ENCODE measurements around the gene WWOX.

Gene WWOX

GRCh38 chr16:79171931-79172705 lies 1072.7 kb downstream of the WWOX start:
- Histone ChIP-seq H3K36me3 (ENCODE audit: control insufficient read depth, insufficient read depth, low read length) (no peaks in the 10 kb centered on the region), H3K9me3 (ENCODE audit: control insufficient read depth, low read length) (no peaks in the 10 kb centered on the region), H3K27ac (ENCODE audit: insufficient read depth, low read length, poor library complexity, severe bottlenecking) (no peak overlapping the region), H3K4me3 (ENCODE audit: insufficient read depth, low read depth, low read length, poor library complexity, severe bottlenecking) (no peak overlapping the region), H3K4me1 (ENCODE audit: control insufficient read depth, insufficient read depth, low read length, poor library complexity, severe bottlenecking) (no peaks in the 10 kb centered on the region), H3K27me3 (replicated peaks; ENCODE audit: control insufficient read depth, insufficient read depth, low read length, poor library complexity, severe bottlenecking) (no peaks in the 10 kb centered on the region)
- DNase-seq, result no peak

- Histone ChIP-seq H3K27me3 (replicated peaks; ENCODE audit: control insufficient read depth, insufficient read depth, low read length, poor library complexity, severe bottlenecking) (no peaks in the 10 kb centered on the region), H3K4me3 (ENCODE audit: insufficient read depth, low read depth, low read length, poor library complexity, severe bottlenecking) (no peak overlapping the region), H3K27ac (ENCODE audit: insufficient read depth, low read length, poor library complexity, severe bottlenecking) (no peak overlapping the region), H3K4me1 (ENCODE audit: control insufficient read depth, insufficient read depth, low read length, poor library complexity, severe bottlenecking) (no peaks in the 10 kb centered on the region), H3K9me3 (ENCODE audit: control insufficient read depth, low read length) (no peaks in the 10 kb centered on the region), H3K36me3 (ENCODE audit: control insufficient read depth, insufficient read depth, low read length) (no peaks in the 10 kb centered on the region)
- DNase-seq, result no peak
Observed at GRCh38 chr16:79172976-79173500, 1073.6 kb downstream of the WWOX start.

DNA sequence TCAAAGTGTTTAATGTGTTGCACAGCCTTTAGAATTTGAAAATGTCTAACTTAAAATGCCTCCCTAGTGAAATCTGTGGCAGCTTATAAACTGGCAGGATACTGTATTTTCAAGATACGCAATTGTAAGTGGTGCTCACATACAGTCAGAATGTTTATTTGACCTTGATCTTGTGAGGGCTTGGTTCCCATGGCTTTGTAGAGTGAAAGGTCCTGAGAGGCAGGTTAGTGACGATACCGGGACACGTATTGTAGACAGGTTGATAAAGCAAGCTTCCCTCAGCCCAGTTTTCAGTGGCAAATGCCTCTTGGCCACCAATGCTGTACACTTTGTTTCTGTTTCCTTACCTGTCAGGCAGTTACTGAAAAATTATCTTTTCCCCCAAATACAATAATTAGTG lies 1074.5 kb downstream of the WWOX start:
- Histone ChIP-seq H3K27me3 (replicated peaks; ENCODE audit: control insufficient read depth, insufficient read depth, low read length, poor library complexity, severe bottlenecking) (no peaks in the 10 kb centered on the region), H3K36me3 (ENCODE audit: control insufficient read depth, insufficient read depth, low read length) (no peaks in the 10 kb centered on the region), H3K4me1 (ENCODE audit: control insufficient read depth, insufficient read depth, low read length, poor library complexity, severe bottlenecking) (no peaks in the 10 kb centered on the region), H3K27ac (ENCODE audit: insufficient read depth, low read length, poor library complexity, severe bottlenecking) (no peak overlapping the region), H3K4me3 (ENCODE audit: insufficient read depth, low read depth, low read length, poor library complexity, severe bottlenecking) (no peak overlapping the region), H3K9me3 (ENCODE audit: control insufficient read depth, low read length) (no peaks in the 10 kb centered on the region)
- no peak for DNase-seq

- no peaks in the 10 kb centered on the region for H3K36me3 ChIP-seq (ENCODE audit: control insufficient read depth, insufficient read depth, low read length)
- no peak overlapping the region for H3K27ac ChIP-seq (ENCODE audit: insufficient read depth, low read length, poor library complexity, severe bottlenecking)
- H3K4me1 ChIP-seq (ENCODE audit: control insufficient read depth, insufficient read depth, low read length, poor library complexity, severe bottlenecking), result no peaks in the 10 kb centered on the region
- no peaks in the 10 kb centered on the region for H3K27me3 ChIP-seq (replicated peaks; ENCODE audit: control insufficient read depth, insufficient read depth, low read length, poor library complexity, severe bottlenecking)
- peaks cover 5% of the 10 kb centered on the region for H3K9me3 ChIP-seq (ENCODE audit: control insufficient read depth, low read length)
- no peak for DNase-seq
- H3K4me3 ChIP-seq (ENCODE audit: insufficient read depth, low read depth, low read length, poor library complexity, severe bottlenecking), result no peak overlapping the region
Observed at GRCh38 chr16:79175286-79176057, 1076.0 kb downstream of the WWOX start.

DNA sequence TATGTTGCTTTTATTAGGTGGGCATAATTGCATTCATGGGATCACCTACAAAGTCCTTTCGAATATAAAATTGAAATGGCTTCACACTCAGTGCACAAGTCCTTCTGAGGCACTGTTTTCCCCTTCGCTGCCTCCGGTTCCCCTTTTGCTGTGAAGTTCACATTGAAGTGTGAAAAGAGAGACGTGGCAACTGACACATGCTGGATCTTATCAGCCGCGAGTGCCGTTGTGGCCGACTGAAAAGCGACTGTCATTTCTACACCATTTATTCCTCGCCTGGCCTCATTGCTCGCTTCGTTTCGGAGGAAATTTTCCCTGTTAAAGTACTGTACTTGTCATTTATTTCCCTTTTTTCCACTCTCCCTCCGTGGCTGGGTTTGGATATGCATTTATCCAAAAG lies 1077.6 kb downstream of the WWOX start:
- Histone ChIP-seq H3K27ac (ENCODE audit: insufficient read depth, low read length, poor library complexity, severe bottlenecking) (no peak overlapping the region), H3K9me3 (ENCODE audit: control insufficient read depth, low read length) (peaks cover 5% of the 10 kb centered on the region), H3K4me3 (ENCODE audit: insufficient read depth, low read depth, low read length, poor library complexity, severe bottlenecking) (no peak overlapping the region), H3K4me1 (ENCODE audit: control insufficient read depth, insufficient read depth, low read length, poor library complexity, severe bottlenecking) (no peaks in the 10 kb centered on the region), H3K36me3 (ENCODE audit: control insufficient read depth, insufficient read depth, low read length) (no peaks in the 10 kb centered on the region), H3K27me3 (replicated peaks; ENCODE audit: control insufficient read depth, insufficient read depth, low read length, poor library complexity, severe bottlenecking) (no peaks in the 10 kb centered on the region)
- no peak for DNase-seq

DNA sequence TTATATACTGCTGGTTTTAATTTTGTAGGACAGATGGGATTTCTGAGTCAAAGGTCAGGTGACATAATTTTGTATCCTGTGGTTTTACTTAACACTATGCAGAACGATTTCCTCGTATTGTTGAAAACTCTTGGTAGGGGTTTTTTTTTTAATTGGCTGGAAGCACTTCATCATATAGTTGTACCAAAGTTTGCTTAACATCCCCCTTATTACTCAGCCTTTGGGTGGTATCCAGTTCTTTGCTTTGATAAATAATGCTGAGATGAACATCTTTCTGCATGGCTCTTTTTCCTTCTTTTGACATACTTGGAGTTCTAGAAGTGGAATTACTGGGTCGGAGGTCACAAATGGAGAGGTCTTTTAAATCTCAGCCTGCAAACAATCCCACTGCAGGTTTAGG lies 1082.0 kb downstream of the WWOX start:
- H3K27ac ChIP-seq (ENCODE audit: insufficient read depth, low read length, poor library complexity, severe bottlenecking), result no peak overlapping the region
- H3K4me1 ChIP-seq (ENCODE audit: control insufficient read depth, insufficient read depth, low read length, poor library complexity, severe bottlenecking), result no peaks in the 10 kb centered on the region
- no peaks in the 10 kb centered on the region for H3K36me3 ChIP-seq (ENCODE audit: control insufficient read depth, insufficient read depth, low read length)
- no peak for DNase-seq
- peaks cover 5% of the 10 kb centered on the region for H3K9me3 ChIP-seq (ENCODE audit: control insufficient read depth, low read length)
- no peaks in the 10 kb centered on the region for H3K27me3 ChIP-seq (replicated peaks; ENCODE audit: control insufficient read depth, insufficient read depth, low read length, poor library complexity, severe bottlenecking)
- H3K4me3 ChIP-seq (ENCODE audit: insufficient read depth, low read depth, low read length, poor library complexity, severe bottlenecking), result no peak overlapping the region

GRCh38 chr16:79182616-79183015 lies 1083.2 kb downstream of the WWOX start:
- Histone ChIP-seq H3K9me3 (ENCODE audit: control insufficient read depth, low read length) (peaks cover 5% of the 10 kb centered on the region), H3K27ac (ENCODE audit: insufficient read depth, low read length, poor library complexity, severe bottlenecking) (no peak overlapping the region), H3K4me3 (ENCODE audit: insufficient read depth, low read depth, low read length, poor library complexity, severe bottlenecking) (no peak overlapping the region), H3K4me1 (ENCODE audit: control insufficient read depth, insufficient read depth, low read length, poor library complexity, severe bottlenecking) (no peaks in the 10 kb centered on the region), H3K27me3 (replicated peaks; ENCODE audit: control insufficient read depth, insufficient read depth, low read length, poor library complexity, severe bottlenecking) (no peaks in the 10 kb centered on the region), H3K36me3 (ENCODE audit: control insufficient read depth, insufficient read depth, low read length) (no peaks in the 10 kb centered on the region)
- DNase-seq, result no peak

DNA sequence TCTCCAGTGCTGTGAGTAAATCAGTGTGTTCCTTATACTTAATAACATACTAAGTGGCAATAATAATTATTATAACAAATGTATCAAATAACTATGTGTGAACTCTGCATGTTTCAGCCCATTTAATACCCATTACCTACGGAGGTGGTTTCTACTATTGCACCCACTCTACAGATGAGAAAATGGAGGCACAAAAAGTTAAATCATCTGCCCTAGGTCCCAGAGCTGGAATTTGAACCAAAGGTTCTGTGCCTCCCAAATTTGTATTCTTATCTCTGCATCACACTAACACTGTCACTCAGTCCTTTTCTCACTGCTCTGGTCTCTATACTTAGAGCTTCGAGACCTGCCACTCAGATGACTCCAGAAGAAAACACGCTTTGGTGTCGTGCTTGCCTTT lies 1084.1 kb downstream of the WWOX start:
- H3K36me3 ChIP-seq (ENCODE audit: control insufficient read depth, insufficient read depth, low read length), result no peaks in the 10 kb centered on the region
- peaks cover 5% of the 10 kb centered on the region for H3K9me3 ChIP-seq (ENCODE audit: control insufficient read depth, low read length)
- no peaks in the 10 kb centered on the region for H3K4me1 ChIP-seq (ENCODE audit: control insufficient read depth, insufficient read depth, low read length, poor library complexity, severe bottlenecking)
- DNase-seq, result no peak
- no peak overlapping the region for H3K27ac ChIP-seq (ENCODE audit: insufficient read depth, low read length, poor library complexity, severe bottlenecking)
- H3K4me3 ChIP-seq (ENCODE audit: insufficient read depth, low read depth, low read length, poor library complexity, severe bottlenecking), result no peak overlapping the region
- H3K27me3 ChIP-seq (replicated peaks; ENCODE audit: control insufficient read depth, insufficient read depth, low read length, poor library complexity, severe bottlenecking), result no peaks in the 10 kb centered on the region

GRCh38 chr16:79184464-79185030 lies 1085.1 kb downstream of the WWOX start:
- H3K9me3 ChIP-seq (ENCODE audit: control insufficient read depth, low read length), result peaks cover 3% of the 10 kb centered on the region
- H3K36me3 ChIP-seq (ENCODE audit: control insufficient read depth, insufficient read depth, low read length), result no peaks in the 10 kb centered on the region
- H3K4me1 ChIP-seq (ENCODE audit: control insufficient read depth, insufficient read depth, low read length, poor library complexity, severe bottlenecking), result no peaks in the 10 kb centered on the region
- no peak overlapping the region for H3K4me3 ChIP-seq (ENCODE audit: insufficient read depth, low read depth, low read length, poor library complexity, severe bottlenecking)
- DNase-seq, result no peak
- no peak overlapping the region for H3K27ac ChIP-seq (ENCODE audit: insufficient read depth, low read length, poor library complexity, severe bottlenecking)
- H3K27me3 ChIP-seq (replicated peaks; ENCODE audit: control insufficient read depth, insufficient read depth, low read length, poor library complexity, severe bottlenecking), result no peaks in the 10 kb centered on the region

DNA sequence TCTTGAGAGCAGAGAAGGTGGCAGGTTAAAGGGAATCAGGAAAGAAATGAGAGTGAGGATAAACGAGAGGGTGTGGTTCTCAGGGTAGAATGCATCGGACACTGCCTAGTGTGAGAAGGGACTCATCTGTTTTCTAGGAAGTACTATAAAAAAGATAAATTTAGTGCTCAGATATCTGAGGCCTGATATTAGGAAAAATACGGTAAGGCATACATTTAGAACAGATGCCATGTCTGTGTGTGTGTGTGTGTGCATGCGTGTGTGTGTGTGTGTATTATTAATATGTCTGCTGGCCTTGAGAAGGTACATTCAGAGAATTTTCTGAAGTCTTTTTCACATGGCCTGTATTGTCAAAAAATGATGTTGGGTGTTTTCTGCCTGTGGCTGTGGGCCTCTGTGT lies 1086.3 kb downstream of the WWOX start:
- DNase-seq, result no peak
- Histone ChIP-seq H3K27me3 (replicated peaks; ENCODE audit: control insufficient read depth, insufficient read depth, low read length, poor library complexity, severe bottlenecking) (no peaks in the 10 kb centered on the region), H3K4me1 (ENCODE audit: control insufficient read depth, insufficient read depth, low read length, poor library complexity, severe bottlenecking) (no peaks in the 10 kb centered on the region)

More for the DNA sequence above, 1086.3 kb downstream of the WWOX start:
- Histone ChIP-seq H3K9me3 (ENCODE audit: control insufficient read depth, low read length) (no peaks in the 10 kb centered on the region), H3K4me3 (ENCODE audit: insufficient read depth, low read depth, low read length, poor library complexity, severe bottlenecking) (no peak overlapping the region), H3K27ac (ENCODE audit: insufficient read depth, low read length, poor library complexity, severe bottlenecking) (no peak overlapping the region), H3K36me3 (ENCODE audit: control insufficient read depth, insufficient read depth, low read length) (no peaks in the 10 kb centered on the region)
